Ovary (tissue), 3 donors: ENCODE data around the gene TERT.

Experiments
- CTCF ChIP-seq, 3 donors: fragments of 450-650 bp in 2 of 3; fragments of 200-600 bp in 1 of 3; IDR thresholded peaks; one replicate each; pipeline versions ENCODE4 v1.5.1 to v1.8.0; 2016 to 2022; ENCODE audit warnings: antibody characterized with exemption in 3 of 3, mild to moderate bottlenecking in 1 of 3
- EP300 ChIP-seq: sonication (generic); formaldehyde crosslinking; IDR thresholded peaks from one replicate; pipeline ENCODE4 v1.6.1; 2017; ENCODE audit warnings: antibody characterized with exemption
- donor health status: DM: no; HTN: no; CAD: no.

DNA sequence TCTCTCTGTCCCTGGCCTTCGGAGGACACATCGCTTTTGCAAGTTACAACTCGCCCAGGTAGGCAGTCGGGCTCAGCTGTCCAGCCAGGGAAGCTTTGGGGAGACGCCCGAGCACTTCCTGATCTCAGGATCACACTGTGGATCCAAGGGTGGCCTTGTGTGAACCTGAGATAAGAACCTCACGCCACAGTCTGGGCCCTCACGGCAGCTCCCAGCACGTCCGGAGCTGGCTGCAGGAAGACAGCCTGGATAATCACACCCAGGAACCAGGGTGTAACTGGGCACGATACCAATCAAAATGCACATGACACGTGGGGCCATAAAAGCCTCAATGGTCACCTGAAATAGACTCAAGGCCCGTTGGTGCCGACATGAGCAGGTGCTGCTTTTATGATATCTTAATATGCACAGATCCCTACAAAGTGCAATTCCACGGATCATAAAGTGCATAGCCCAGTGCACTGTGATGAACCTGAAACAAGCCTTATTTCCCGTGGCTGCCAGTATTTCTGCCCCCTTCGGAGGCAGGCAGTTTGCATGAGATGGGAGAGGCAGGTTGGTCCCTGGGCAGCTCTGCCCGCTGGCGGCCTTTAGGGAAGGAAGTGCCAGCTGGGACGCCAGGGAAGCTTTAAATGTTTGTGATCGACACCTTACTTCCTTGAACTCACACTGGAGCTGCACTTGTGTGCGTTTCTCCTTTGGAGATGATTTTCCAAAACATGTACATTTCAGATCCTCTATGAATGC is 55.2 kb downstream of the TERT start:
- no peak for TF ChIP-seq CTCF (IDR thresholded peaks at IDR 0.05)
- no peak for TF ChIP-seq EP300
